Right lobe of liver (tissue), 6 donors: ENCODE data around the gene RECK. TPM values are rescaled to one million over a fixed set of nuclear protein-coding genes. Genes with fewer than 3 reads are reported as not detected.
A peak's percentile ranks its signal among the peaks of the same experiment; 100 is the strongest.

Experiments used
- ATAC-seq, 4 donors: fragments of 200-7000 bp; cut with Tn5 transposase; one replicate each; pipeline ENCODE4 v1.9.1; 2020; ENCODE audit warnings: mild to moderate bottlenecking in 4 of 4, moderate library complexity in 4 of 4
- DNase-seq, 3 donors: peaks; one replicate each; pipeline ENCODE4 v3.0.0-alpha.2; 2020
- H3K27ac ChIP-seq, 3 donors: fragments of 200-600 bp; one replicate each; pipeline ENCODE4 v1.8.0; 2022
- H3K27me3 ChIP-seq, 2 donors: fragments of 200-600 bp; one replicate each; pipeline ENCODE4 v1.8.0; 2022
- H3K36me3 ChIP-seq, 4 donors: fragments of 200-600 bp; sonication (generic) in 1 of 4; one replicate each; pipeline versions ENCODE4 v1.5.1 to v1.8.0; 2017 to 2022; ENCODE audit warnings: control low read depth in 1 of 4
- H3K4me1 ChIP-seq, 4 donors: fragments of 200-600 bp; sonication (generic) in 1 of 4; one replicate each; pipeline versions ENCODE4 v1.5.1 to v1.8.0; 2017 to 2022; ENCODE audit warnings: control low read depth in 1 of 4
- H3K4me3 ChIP-seq, 3 donors: fragments of 200-600 bp; one replicate each; pipeline ENCODE4 v1.8.0; 2022
- H3K9me3 ChIP-seq, 4 donors: fragments of 200-600 bp; sonication (generic) in 1 of 4; one replicate each; pipeline versions ENCODE4 v1.5.1 to v1.8.0; 2017 to 2022; ENCODE audit warnings: control low read depth in 1 of 4
- POLR2A ChIP-seq: fragments of 450-650 bp; IDR thresholded peaks from one replicate; pipeline ENCODE4 v1.6.1; 2017; ENCODE audit warnings: antibody characterized with exemption, mild to moderate bottlenecking
- WGBS: methylation state at CpG from one replicate; pipeline ENCODE4 v1.1.6; 2018; ENCODE audit warnings: low coverage, low lambda C conversion rate; ENCODE audit not compliant: insufficient coverage; ENCODE audit errors: missing lambda C conversion rate; 5-methylcytosine and 5-hydroxymethylcytosine counted together
- intact Hi-C, 2 donors: fragments of 100-400 bp; cut with DNase I; formaldehyde crosslinking; loops; one replicate each; pipeline versions ENCODE4 v1.11.2 to v1.14.1; 2022
- total RNA-seq, 6 experiments: library from RNA; depleted of rRNA in 2 of 6; stranded (reverse); fragments of >200 nt in 2 of 6; fragmentation: NEBNext Ultra II Directional in 3 of 6; extraction: Animal tissue kit (Norgen Biotek cat#: 25700) in 3 of 6; gene quantifications; one replicate each; pipeline versions ENCODE4 v1.1.0 to v1.2.4, GENCODE V29; 2016 to 2023
- TF ChIP-seq, protein P1 (sequence below), 4 donors: fragments of 200-600 bp in 3 of 4; fragments of 450-650 bp in 1 of 4; IDR thresholded peaks; one replicate each; pipeline versions ENCODE4 v1.5.1 to v1.8.0; 2016 to 2022; ENCODE audit warnings: antibody characterized with exemption in 4 of 4, mild to moderate bottlenecking in 2 of 4
- donor health status: DM: no; HTN: yes; CAD: no.
- donor health status: DM: no; HTN: no; CAD: no.
- donor health status: DM: no; HTN: no; CAD: no.
- donor health status: DM: no; HTN: yes; CAD: no.
- donor health status: DM: no; HTN: yes; CAD: no.

The RECK gene
- total RNA-seq, 6 experiments from 2014 or later, result 2.0 to 6.2 (median 2.6) TPM

DNA sequence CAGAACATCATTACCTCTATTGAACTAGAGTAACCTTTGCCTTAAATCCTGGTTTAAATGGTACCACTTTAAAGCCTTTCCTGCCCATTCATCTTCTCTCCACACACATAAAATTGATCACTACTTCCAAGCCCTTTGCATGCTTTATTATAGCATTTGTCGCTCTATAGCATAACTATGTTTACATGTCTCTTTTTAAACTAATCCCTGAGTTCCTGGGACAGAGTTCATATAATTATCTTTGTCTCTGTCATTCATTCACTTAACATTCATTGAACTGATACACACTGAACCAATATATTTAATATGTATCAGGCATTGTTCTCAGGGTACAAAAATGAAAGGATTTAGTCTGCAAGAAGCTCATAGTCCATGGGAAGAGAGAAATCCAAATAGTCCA is 37.3 kb downstream of the RECK start:
- Histone ChIP-seq H3K4me1 (peaks cover 0 to 5% (median 0%) of the 10 kb centered on the region in 4 donors), H3K36me3 (no peaks in the 10 kb centered on the region), H3K27me3 (no peaks in the 10 kb centered on the region), H3K9me3 (no peaks in the 10 kb centered on the region), H3K27ac (no peak overlapping the region), H3K4me3 (no peak overlapping the region)
- intact Hi-C loops, result no loop called here
- TF ChIP-seq POLR2A, result no peak
- TF ChIP-seq, protein P1, sequence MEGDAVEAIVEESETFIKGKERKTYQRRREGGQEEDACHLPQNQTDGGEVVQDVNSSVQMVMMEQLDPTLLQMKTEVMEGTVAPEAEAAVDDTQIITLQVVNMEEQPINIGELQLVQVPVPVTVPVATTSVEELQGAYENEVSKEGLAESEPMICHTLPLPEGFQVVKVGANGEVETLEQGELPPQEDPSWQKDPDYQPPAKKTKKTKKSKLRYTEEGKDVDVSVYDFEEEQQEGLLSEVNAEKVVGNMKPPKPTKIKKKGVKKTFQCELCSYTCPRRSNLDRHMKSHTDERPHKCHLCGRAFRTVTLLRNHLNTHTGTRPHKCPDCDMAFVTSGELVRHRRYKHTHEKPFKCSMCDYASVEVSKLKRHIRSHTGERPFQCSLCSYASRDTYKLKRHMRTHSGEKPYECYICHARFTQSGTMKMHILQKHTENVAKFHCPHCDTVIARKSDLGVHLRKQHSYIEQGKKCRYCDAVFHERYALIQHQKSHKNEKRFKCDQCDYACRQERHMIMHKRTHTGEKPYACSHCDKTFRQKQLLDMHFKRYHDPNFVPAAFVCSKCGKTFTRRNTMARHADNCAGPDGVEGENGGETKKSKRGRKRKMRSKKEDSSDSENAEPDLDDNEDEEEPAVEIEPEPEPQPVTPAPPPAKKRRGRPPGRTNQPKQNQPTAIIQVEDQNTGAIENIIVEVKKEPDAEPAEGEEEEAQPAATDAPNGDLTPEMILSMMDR (IDR thresholded peaks at IDR 0.05), result no peak
- DNase-seq (no peak), ATAC-seq (no peak)
- WGBS, result 100% methylated on average over 1 of the region's 1 CpG

DNA sequence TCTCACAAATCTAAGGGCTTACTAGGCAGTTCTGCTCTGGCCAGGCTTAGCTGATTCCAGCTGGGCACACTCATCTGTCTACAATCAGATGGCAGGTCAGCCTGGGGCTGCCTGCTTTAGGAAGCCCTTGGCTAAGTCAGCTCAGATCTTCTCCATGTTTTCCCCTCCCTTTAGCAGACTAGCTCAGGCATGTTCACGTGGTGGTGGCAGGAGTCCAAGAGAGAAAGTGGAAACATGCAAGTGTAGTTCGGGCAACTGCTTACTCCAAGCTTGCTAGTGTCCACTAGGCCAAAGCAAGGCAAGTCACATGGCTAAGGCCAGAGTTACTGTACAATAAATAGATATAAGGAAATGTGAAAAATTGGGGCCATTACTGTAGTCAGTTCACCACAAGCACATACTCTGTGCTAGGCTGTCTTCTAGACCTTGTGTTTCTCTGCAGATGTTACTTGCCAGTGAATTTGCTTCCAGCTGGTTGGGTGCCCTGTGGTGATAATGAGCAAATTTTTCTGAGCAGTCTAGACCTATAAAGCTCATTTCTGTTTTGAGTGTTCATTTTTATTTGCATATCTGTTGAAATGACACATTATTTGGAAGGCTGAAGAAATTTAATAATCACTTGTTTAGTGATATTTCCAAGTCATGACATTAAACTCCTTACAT is 38.3 kb downstream of the RECK start:
- H3K27ac ChIP-seq, result no peak overlapping the region
- no peaks in the 10 kb centered on the region for H3K27me3 ChIP-seq
- peak; percentile 47 to 79 (median 68) for DNase-seq
- intact Hi-C loops, result no loop called here
- 0% methylated on average over 2 of the region's 2 CpGs for WGBS
- no peaks in the 10 kb centered on the region for H3K36me3 ChIP-seq
- H3K4me1 ChIP-seq, result peaks cover 0 to 5% (median 0%) of the 10 kb centered on the region in 4 donors
- no peak overlapping the region for H3K4me3 ChIP-seq
- TF ChIP-seq, protein P1 (IDR thresholded peaks at IDR 0.05), result no peak
- no peak for TF ChIP-seq POLR2A
- H3K9me3 ChIP-seq, result no peaks in the 10 kb centered on the region
- ATAC-seq, result peak; percentile 70 to 93 (median 82)

DNA sequence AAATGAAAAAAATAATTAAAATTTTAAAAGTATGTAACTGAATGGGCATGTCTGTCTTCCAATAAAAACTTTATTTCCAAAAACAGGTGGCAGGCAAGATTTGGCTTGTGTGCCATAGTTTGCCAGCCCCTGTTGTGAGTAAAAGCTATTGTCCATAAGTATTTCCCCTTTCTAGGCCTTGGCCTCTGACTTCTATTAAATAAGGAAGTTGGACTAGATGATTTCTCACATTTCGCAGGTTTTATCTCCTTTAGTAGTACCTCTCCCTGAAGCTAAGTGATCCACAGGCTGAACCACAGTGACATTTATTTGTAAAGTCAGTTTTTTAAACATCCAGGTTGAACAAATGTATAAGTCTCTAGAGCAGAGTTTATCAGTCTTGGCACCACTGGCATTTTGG is 41.3 kb downstream of the RECK start:
- Histone ChIP-seq H3K36me3 (no peaks in the 10 kb centered on the region), H3K4me1 (peaks cover 0 to 5% (median 0%) of the 10 kb centered on the region in 4 donors), H3K27ac (no peak overlapping the region), H3K4me3 (no peak overlapping the region), H3K9me3 (no peaks in the 10 kb centered on the region), H3K27me3 (no peaks in the 10 kb centered on the region)
- DNase-seq (no peak), ATAC-seq (no peak)
- intact Hi-C loops, result no loop called here
- 60% methylated on average over 1 of the region's 1 CpG for WGBS
- TF ChIP-seq, protein P1 (IDR thresholded peaks at IDR 0.05), result no peak
- no peak for TF ChIP-seq POLR2A

DNA sequence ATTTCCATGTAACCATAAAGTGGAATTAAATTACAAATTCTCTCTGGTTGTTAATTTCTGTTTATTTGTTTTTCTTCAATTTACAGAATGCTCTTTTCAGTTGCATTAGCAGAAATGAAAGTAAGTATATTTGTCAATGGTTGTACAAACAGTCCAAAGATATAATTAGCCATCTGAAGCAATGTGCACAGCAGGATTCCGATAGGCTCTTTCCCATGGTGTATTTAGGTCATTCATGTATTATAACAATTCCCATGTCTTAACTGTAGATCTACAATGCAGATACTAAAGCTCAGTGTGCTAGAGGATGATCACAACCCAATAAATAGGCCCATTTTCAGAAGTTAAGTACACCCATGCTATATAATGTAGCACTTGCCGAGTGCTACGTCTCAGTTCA is 43.8 kb downstream of the RECK start:
- no peaks in the 10 kb centered on the region for H3K4me1 ChIP-seq
- no peaks in the 10 kb centered on the region for H3K36me3 ChIP-seq
- no peaks in the 10 kb centered on the region for H3K27me3 ChIP-seq
- intact Hi-C loops, result no loop called here
- WGBS, result 68% methylated on average over 3 of the region's 3 CpGs
- H3K4me3 ChIP-seq, result no peak overlapping the region
- no peak for TF ChIP-seq POLR2A
- TF ChIP-seq, protein P1 (IDR thresholded peaks at IDR 0.05), result no peak
- H3K9me3 ChIP-seq, result no peaks in the 10 kb centered on the region
- no peak for ATAC-seq
- H3K27ac ChIP-seq, result no peak overlapping the region
- DNase-seq, result no peak
